NB4 (cell line): ENCODE measurements around the gene CA5B.
"Not testable (repeated sequence)": the region's sequence is repeated elsewhere in the genome, so short reads cannot be mapped to it uniquely, and the experiment has no call there.

Experiments used
- POLR2A ChIP-seq: IDR thresholded peaks from 2 replicates; pipeline ENCODE4 v1.6.1; 2011; ENCODE audit warnings: mild to moderate bottlenecking; ENCODE audit not compliant: insufficient read length; ENCODE audit errors: extremely low read depth
- TF ChIP-seq, protein P1 (sequence below): IDR thresholded peaks from one replicate; pipeline ENCODE4 v1.5.1; 2012; ENCODE audit warnings: low read depth, low read length

DNA sequence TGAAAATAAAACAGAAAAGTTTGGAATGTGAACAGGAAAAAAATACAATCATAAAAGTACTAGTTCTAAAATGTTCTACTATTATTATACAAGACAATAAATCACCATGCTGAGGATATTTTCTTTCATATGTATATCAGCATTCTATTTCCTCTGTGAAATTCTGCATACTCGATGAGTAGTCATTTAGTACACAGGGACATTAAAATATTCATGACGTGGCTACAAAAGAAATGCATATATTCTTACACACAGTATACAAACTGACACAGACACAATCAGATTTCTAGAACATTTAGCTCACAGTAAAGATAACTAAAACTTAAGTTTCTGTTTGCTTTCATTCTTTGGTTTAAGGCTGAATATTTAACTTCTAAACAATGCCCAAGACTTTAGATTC is 93.3 kb downstream of the CA5B start:
- TF ChIP-seq, protein P1, sequence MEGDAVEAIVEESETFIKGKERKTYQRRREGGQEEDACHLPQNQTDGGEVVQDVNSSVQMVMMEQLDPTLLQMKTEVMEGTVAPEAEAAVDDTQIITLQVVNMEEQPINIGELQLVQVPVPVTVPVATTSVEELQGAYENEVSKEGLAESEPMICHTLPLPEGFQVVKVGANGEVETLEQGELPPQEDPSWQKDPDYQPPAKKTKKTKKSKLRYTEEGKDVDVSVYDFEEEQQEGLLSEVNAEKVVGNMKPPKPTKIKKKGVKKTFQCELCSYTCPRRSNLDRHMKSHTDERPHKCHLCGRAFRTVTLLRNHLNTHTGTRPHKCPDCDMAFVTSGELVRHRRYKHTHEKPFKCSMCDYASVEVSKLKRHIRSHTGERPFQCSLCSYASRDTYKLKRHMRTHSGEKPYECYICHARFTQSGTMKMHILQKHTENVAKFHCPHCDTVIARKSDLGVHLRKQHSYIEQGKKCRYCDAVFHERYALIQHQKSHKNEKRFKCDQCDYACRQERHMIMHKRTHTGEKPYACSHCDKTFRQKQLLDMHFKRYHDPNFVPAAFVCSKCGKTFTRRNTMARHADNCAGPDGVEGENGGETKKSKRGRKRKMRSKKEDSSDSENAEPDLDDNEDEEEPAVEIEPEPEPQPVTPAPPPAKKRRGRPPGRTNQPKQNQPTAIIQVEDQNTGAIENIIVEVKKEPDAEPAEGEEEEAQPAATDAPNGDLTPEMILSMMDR: not testable (repeated sequence)
- not testable (repeated sequence) for TF ChIP-seq POLR2A
